ENCODE data around the gene WASF1. TPM values are rescaled to one million over a fixed set of nuclear protein-coding genes. Genes with fewer than 3 reads are reported as not detected.

Gene WASF1
- total and polyA plus RNA-seq, 2 experiments from 2014 or later, result 27.4 to 30.5 TPM

GRCh38 chr6:110101885-110102284 lies 77.6 kb downstream of the WASF1 start:
- no peaks in the 10 kb centered on the region for H3K27me3 Mint-ChIP-seq (ENCODE audit: insufficient read depth, low read depth, poor library complexity)
- H3K36me3 ChIP-seq (ENCODE audit: insufficient read depth), result no peaks in the 10 kb centered on the region; the same call in 1 of the 2 replicates
- H3F3A ChIP-seq (replicated peaks; ENCODE audit: low read depth), result no peaks in the 10 kb centered on the region
- H3K9me3 Mint-ChIP-seq, result no peaks in the 10 kb centered on the region
- no peak overlapping the region for H3K4me3 ChIP-seq
- H3K36me3 Mint-ChIP-seq (ENCODE audit: low read depth), result peaks cover 18% of the 10 kb centered on the region
- H3K27me3 ChIP-seq (ENCODE audit: insufficient read depth), result no peaks in the 10 kb centered on the region
- peaks cover 8% of the 10 kb centered on the region; the same call in 1 of the 2 replicates for H3K4me1 ChIP-seq (ENCODE audit: insufficient read depth)
- ATAC-seq, result peak; percentile 62
- H4K20me1 ChIP-seq (replicated peaks; ENCODE audit: insufficient read depth), result no peaks in the 10 kb centered on the region
- TF ChIP-seq CREB1 (CRISPR knock-in tag; IDR thresholded peaks at IDR 0.05; ENCODE audit: low read depth), result no peak
- TF ChIP-seq, protein P1, sequence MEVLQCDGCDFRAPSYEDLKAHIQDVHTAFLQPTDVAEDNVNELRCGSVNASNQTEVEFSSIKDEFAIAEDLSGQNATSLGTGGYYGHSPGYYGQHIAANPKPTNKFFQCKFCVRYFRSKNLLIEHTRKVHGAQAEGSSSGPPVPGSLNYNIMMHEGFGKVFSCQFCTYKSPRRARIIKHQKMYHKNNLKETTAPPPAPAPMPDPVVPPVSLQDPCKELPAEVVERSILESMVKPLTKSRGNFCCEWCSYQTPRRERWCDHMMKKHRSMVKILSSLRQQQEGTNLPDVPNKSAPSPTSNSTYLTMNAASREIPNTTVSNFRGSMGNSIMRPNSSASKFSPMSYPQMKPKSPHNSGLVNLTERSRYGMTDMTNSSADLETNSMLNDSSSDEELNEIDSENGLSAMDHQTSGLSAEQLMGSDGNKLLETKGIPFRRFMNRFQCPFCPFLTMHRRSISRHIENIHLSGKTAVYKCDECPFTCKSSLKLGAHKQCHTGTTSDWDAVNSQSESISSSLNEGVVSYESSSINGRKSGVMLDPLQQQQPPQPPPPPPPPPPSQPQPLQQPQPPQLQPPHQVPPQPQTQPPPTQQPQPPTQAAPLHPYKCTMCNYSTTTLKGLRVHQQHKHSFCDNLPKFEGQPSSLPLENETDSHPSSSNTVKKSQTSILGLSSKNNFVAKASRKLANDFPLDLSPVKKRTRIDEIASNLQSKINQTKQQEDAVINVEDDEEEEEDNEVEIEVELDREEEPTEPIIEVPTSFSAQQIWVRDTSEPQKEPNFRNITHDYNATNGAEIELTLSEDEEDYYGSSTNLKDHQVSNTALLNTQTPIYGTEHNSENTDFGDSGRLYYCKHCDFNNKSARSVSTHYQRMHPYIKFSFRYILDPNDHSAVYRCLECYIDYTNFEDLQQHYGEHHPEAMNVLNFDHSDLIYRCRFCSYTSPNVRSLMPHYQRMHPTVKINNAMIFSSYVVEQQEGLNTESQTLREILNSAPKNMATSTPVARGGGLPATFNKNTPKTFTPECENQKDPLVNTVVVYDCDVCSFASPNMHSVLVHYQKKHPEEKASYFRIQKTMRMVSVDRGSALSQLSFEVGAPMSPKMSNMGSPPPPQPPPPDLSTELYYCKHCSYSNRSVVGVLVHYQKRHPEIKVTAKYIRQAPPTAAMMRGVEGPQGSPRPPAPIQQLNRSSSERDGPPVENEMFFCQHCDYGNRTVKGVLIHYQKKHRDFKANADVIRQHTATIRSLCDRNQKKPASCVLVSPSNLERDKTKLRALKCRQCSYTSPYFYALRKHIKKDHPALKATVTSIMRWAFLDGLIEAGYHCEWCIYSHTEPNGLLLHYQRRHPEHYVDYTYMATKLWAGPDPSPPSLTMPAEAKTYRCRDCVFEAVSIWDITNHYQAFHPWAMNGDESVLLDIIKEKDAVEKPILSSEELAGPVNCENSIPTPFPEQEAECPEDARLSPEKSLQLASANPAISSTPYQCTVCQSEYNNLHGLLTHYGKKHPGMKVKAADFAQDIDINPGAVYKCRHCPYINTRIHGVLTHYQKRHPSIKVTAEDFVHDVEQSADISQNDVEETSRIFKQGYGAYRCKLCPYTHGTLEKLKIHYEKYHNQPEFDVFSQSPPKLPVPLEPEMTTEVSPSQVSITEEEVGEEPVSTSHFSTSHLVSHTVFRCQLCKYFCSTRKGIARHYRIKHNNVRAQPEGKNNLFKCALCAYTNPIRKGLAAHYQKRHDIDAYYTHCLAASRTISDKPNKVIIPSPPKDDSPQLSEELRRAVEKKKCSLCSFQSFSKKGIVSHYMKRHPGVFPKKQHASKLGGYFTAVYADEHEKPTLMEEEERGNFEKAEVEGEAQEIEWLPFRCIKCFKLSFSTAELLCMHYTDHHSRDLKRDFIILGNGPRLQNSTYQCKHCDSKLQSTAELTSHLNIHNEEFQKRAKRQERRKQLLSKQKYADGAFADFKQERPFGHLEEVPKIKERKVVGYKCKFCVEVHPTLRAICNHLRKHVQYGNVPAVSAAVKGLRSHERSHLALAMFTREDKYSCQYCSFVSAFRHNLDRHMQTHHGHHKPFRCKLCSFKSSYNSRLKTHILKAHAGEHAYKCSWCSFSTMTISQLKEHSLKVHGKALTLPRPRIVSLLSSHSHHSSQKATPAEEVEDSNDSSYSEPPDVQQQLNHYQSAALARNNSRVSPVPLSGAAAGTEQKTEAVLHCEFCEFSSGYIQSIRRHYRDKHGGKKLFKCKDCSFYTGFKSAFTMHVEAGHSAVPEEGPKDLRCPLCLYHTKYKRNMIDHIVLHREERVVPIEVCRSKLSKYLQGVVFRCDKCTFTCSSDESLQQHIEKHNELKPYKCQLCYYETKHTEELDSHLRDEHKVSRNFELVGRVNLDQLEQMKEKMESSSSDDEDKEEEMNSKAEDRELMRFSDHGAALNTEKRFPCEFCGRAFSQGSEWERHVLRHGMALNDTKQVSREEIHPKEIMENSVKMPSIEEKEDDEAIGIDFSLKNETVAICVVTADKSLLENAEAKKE (CRISPR knock-in tag; IDR thresholded peaks at IDR 0.05), result 0 out of 2 replicates have a peak, but pooled peaks have one; percentile 8
- H3K4me1 Mint-ChIP-seq, result peaks cover 27% of the 10 kb centered on the region
- DNase-seq (ENCODE audit: low spot score), result peak; percentile 17
- no peak overlapping the region for H3K4me3 Mint-ChIP-seq
- no peak overlapping the region for H3K27ac ChIP-seq (ENCODE audit: low read depth)
- no peak overlapping the region for H3K4me2 ChIP-seq
- H3K27ac Mint-ChIP-seq, result 0 out of 2 replicates have a peak overlapping the region, but pooled peaks have one; percentile 45
- H3K79me2 ChIP-seq (replicated peaks; ENCODE audit: insufficient read depth), result no peaks in the 10 kb centered on the region
- H2AFZ ChIP-seq, result no peak overlapping the region
- no peaks in the 10 kb centered on the region for H3K9me2 ChIP-seq (ENCODE audit: insufficient read depth)

DNA sequence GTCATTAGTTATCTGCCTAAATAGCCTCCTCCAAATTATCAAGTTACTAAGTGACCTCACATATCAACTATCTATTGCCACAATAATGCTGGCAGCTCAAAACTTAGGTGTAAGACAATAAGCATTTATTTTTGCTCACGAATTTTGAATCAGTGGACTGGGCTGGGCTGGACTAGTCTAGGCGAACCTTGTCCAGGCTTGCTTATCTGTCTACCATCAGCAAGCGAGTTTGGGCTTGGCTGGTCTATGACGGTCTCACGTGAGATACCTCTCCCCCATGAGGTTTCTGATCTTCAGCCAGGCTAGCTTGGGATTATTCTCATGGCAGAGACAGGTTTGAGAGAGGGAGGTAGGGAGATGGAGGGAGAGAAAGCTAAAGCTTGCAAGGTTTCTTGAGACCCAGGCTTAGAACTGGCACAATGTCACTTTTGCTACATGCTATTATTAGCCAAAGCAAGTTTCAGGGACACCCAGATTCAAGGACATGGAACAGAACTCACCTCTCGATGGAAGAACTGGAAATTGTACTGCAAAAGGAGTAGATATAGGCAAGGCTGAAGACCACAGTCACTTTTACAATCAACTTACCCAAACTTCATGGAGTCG lies 80.9 kb downstream of the WASF1 start:
- no peak overlapping the region for H3K27ac Mint-ChIP-seq
- TF ChIP-seq STAT1 (IDR thresholded peaks at IDR 0.05; ENCODE audit: unreplicated experiment) (no peak), CTCF (conservative IDR thresholded peaks at IDR 0.05; ENCODE audit: low read depth in 2 of 2) (no peak), ZNF331 (CRISPR knock-in tag; IDR thresholded peaks at IDR 0.05; ENCODE audit: low read depth) (no peak), CREB1 (CRISPR knock-in tag; IDR thresholded peaks at IDR 0.05; ENCODE audit: low read depth) (no peak)

More for the DNA sequence above, 80.9 kb downstream of the WASF1 start:
- Histone ChIP-seq H3K27ac (ENCODE audit: low read depth) (no peak overlapping the region), H3F3A (replicated peaks; ENCODE audit: low read depth) (no peaks in the 10 kb centered on the region), H2AFZ (no peak overlapping the region), H4K20me1 (replicated peaks; ENCODE audit: insufficient read depth) (no peaks in the 10 kb centered on the region), H3K4me3 (no peak overlapping the region), H3K4me2 (no peak overlapping the region), H3K27me3 (ENCODE audit: insufficient read depth) (no peaks in the 10 kb centered on the region), H3K36me3 (ENCODE audit: insufficient read depth) (no peaks in the 10 kb centered on the region; the same call in 1 of the 2 replicates), H3K4me1 (ENCODE audit: insufficient read depth) (peaks cover 22% of the 10 kb centered on the region), H3K9me2 (ENCODE audit: insufficient read depth) (no peaks in the 10 kb centered on the region), H3K79me2 (replicated peaks; ENCODE audit: insufficient read depth) (no peaks in the 10 kb centered on the region)
- Mint-ChIP-seq H3K36me3 (ENCODE audit: low read depth) (peaks cover 12% of the 10 kb centered on the region), H3K4me1 (peaks cover 35% of the 10 kb centered on the region), H3K4me3 (no peak overlapping the region), H3K9me3 (no peaks in the 10 kb centered on the region), H3K27me3 (ENCODE audit: insufficient read depth, low read depth, poor library complexity) (no peaks in the 10 kb centered on the region)
- ATAC-seq (no peak), DNase-seq (ENCODE audit: low spot score) (no peak)

Data from GM23338 (cell line).